Stomach (tissue), 9 donors: ENCODE data around the gene HUNK. TPM values are rescaled to one million over a fixed set of nuclear protein-coding genes. Genes with fewer than 3 reads are reported as not detected.

ENCODE experiments used
- DNase-seq, 2 donors: peaks; one replicate each; pipeline versions ENCODE4 v3.0.0 to v3.0.0-alpha.2; 2013 to 2019
- H3K27ac ChIP-seq, 5 donors: fragments of 200-600 bp in 4 of 5; sonication (generic) in 4 of 5; one replicate each; pipeline ENCODE4 v1.5.1; 2013 to 2019; ENCODE audit warnings: mild to moderate bottlenecking in 1 of 5, moderate library complexity in 1 of 5
- H3K27me3 ChIP-seq, 3 donors: fragments of 200-600 bp; sonication (generic); one replicate each; pipeline ENCODE4 v1.5.1; 2017 to 2019; ENCODE audit warnings: mixed run types in 1 of 3
- H3K36me3 ChIP-seq, 4 donors: fragments of 200-600 bp; sonication (generic); 1 replicate in 3 of 4; 2 replicates in 1 of 4; pipeline ENCODE4 v1.5.1; 2016 to 2019
- H3K4me1 ChIP-seq, 4 donors: fragments of 200-600 bp; sonication (generic); one replicate each; pipeline ENCODE4 v1.5.1; 2016 to 2019
- H3K4me3 ChIP-seq, 4 donors: fragments of 200-600 bp; sonication (generic) in 3 of 4; one replicate each; pipeline ENCODE4 v1.5.1; 2016 to 2019; ENCODE audit warnings: mild to moderate bottlenecking in 1 of 4
- H3K9me3 ChIP-seq, 4 donors: fragments of 200-600 bp; sonication (generic); one replicate each; pipeline ENCODE4 v1.5.1; 2016 to 2019
- EP300 ChIP-seq: sonication (generic); formaldehyde crosslinking; IDR thresholded peaks from one replicate; pipeline ENCODE4 v1.6.1; 2017; ENCODE audit warnings: antibody characterized with exemption
- POLR2A ChIP-seq, 4 donors: fragments of 450-650 bp; IDR thresholded peaks; one replicate each; pipeline ENCODE4 v1.6.1; 2016; ENCODE audit warnings: antibody characterized with exemption in 4 of 4, control low read depth in 2 of 4, mild to moderate bottlenecking in 1 of 4, moderate library complexity in 1 of 4
- POLR2AphosphoS5 ChIP-seq, 3 donors: sonication (generic); formaldehyde crosslinking; IDR thresholded peaks; one replicate each; pipeline ENCODE4 v1.6.1; 2016; ENCODE audit warnings: antibody characterized with exemption in 3 of 3
- WGBS, 5 donors: extraction: QIAGEN DNeasy Blood & Tissue Kit in 3 of 5; methylation state at CpG; one replicate each; pipeline versions ENCODE4 v1.1.5 to v1.1.7; 2013 to 2018; 5-methylcytosine and 5-hydroxymethylcytosine counted together
- intact Hi-C: fragments of 100-400 bp; cut with DNase I; formaldehyde crosslinking; loops from one replicate; pipeline ENCODE4 v1.15.1; 2023; ENCODE audit warnings: low total_unique reads
- polyA plus RNA-seq, 3 donors: library from polyadenylated mRNA; stranded (reverse); fragments of 200-250 nt; gene quantifications; one replicate each; pipeline ENCODE4 v1.2.3, GENCODE V29; 2013
- total RNA-seq, 5 donors: library from RNA; depleted of rRNA; stranded (reverse); fragments of >200 nt; gene quantifications; one replicate each; pipeline versions ENCODE4 v1.1.0 to v1.2.3, GENCODE V29; 2014 to 2016
- TF ChIP-seq, protein P1 (sequence below), 7 experiments: fragments of 450-650 bp in 4 of 7; fragments of 200-600 bp in 3 of 7; sonication (generic) in 3 of 7; IDR thresholded peaks; one replicate each; pipeline ENCODE4 v1.5.1; 2016 to 2019; ENCODE audit warnings: antibody characterized with exemption in 7 of 7, control low read depth in 2 of 7, mild to moderate bottlenecking in 1 of 7
- donor health status: healthy with polysubstance abuse.
- donor health status: Bipolar disorder and iron deficiency.
- donor health status: healthy.

Gene HUNK
- total and polyA plus RNA-seq, 8 donors, result 0.13 to 4.1 (median 1.3) TPM; not detected in 2

DNA sequence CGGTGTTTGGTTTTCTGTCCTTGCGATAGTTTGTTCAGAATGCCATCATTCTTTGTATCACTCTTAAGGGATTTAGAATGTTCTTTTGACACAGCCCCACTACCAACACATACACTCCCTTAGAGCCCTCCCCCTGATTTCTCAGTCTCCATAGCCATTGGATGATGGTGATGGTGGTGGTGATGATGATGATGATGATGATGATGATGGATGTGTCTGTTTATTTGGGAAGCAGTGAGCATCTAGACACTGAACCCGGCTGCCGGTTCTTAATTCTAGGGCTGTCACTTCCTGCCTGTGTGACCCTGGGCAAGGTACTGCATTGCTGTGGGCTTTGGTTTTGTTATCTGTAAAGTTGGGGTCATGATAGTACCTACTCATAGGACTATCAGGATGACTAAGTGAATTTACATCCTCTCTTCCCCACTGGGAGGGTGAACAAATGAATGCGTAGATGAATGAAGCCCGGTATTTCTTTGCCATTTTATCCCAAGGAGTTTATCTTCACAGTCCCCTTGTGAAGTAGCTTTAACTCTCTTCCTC, 100.7 kb downstream of the HUNK start:
- 91 to 98% (median 93%) methylated on average over 6 of the region's 6 CpGs for WGBS, 5 donors
- no peaks in the 10 kb centered on the region for H3K27me3 ChIP-seq
- no peak for DNase-seq
- no peak overlapping the region for H3K27ac ChIP-seq
- H3K4me3 ChIP-seq, result no peak overlapping the region
- no peaks in the 10 kb centered on the region for H3K9me3 ChIP-seq
- TF ChIP-seq, protein P1, sequence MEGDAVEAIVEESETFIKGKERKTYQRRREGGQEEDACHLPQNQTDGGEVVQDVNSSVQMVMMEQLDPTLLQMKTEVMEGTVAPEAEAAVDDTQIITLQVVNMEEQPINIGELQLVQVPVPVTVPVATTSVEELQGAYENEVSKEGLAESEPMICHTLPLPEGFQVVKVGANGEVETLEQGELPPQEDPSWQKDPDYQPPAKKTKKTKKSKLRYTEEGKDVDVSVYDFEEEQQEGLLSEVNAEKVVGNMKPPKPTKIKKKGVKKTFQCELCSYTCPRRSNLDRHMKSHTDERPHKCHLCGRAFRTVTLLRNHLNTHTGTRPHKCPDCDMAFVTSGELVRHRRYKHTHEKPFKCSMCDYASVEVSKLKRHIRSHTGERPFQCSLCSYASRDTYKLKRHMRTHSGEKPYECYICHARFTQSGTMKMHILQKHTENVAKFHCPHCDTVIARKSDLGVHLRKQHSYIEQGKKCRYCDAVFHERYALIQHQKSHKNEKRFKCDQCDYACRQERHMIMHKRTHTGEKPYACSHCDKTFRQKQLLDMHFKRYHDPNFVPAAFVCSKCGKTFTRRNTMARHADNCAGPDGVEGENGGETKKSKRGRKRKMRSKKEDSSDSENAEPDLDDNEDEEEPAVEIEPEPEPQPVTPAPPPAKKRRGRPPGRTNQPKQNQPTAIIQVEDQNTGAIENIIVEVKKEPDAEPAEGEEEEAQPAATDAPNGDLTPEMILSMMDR (IDR thresholded peaks at IDR 0.05), result no peak
- no peak for TF ChIP-seq EP300
- no peak for TF ChIP-seq POLR2AphosphoS5 (IDR thresholded peaks at IDR 0.05)
- no peak for TF ChIP-seq POLR2A (IDR thresholded peaks at IDR 0.05)
- peaks cover 0 to 5% (median 0%) of the 10 kb centered on the region in 4 donors for H3K36me3 ChIP-seq
- intact Hi-C loops, result no loop called here
- no peaks in the 10 kb centered on the region for H3K4me1 ChIP-seq

DNA sequence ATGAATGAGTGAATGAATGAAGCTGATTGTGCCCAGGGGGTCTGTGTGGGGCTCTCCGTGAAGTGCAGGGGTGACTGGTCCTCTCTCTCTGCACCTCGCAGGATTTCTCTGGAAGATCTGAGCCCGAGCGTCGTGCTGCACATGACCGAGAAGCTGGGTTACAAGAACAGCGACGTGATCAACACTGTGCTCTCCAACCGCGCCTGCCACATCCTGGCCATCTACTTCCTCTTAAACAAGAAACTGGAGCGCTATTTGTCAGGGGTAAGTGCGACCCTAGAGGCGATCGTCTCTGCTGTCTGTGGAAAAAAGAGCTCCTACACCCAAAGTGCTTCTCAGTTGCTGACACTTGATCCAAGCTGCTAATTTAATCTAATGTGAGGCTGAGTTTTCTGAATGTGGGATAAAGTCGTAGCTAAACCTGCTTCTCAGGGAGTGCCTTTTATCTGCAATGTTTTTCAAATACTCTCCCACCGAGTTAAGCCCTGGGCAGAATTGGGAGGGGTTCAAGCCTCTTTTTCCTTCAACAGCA, 101.7 kb downstream of the HUNK start:
- WGBS, 5 donors, result 59 to 83% (median 73%) methylated on average over 16 of the region's 16 CpGs
- Histone ChIP-seq H3K27ac (no peak overlapping the region), H3K27me3 (no peaks in the 10 kb centered on the region), H3K4me3 (no peak overlapping the region), H3K9me3 (no peaks in the 10 kb centered on the region), H3K36me3 (peaks cover 0 to 5% (median 0%) of the 10 kb centered on the region in 4 donors), H3K4me1 (no peaks in the 10 kb centered on the region)
- peak; percentile 28 to 35 for DNase-seq
- TF ChIP-seq EP300 (no peak), POLR2AphosphoS5 (IDR thresholded peaks at IDR 0.05) (no peak), POLR2A (IDR thresholded peaks at IDR 0.05) (no peak)
- TF ChIP-seq, protein P1 (IDR thresholded peaks at IDR 0.05), result no peak
- intact Hi-C loops, result no loop called here

DNA sequence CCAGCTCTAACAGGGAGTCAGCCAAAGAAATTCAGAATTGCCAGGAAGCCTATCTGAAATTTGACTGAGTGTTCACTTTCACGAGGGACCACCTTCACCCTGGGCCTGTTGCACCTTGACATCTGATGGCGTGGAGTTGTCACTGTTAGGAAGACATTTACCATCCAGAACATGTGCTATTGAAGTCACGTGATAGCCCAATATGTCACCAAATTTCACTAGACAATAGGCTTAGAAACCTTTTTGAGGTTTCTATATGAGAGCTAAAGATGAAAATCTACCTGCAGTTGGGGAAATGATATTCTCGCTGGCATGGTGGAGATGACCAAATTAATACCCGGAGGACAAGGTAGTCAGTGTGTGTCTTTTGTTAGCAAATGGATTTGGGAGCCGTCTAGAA, 102.7 kb downstream of the HUNK start:
- Histone ChIP-seq H3K27me3 (no peaks in the 10 kb centered on the region), H3K36me3 (peaks cover 0 to 5% (median 0%) of the 10 kb centered on the region in 4 donors), H3K4me3 (no peak overlapping the region), H3K27ac (no peak overlapping the region), H3K9me3 (no peaks in the 10 kb centered on the region), H3K4me1 (no peaks in the 10 kb centered on the region)
- intact Hi-C loops, result no loop called here
- WGBS, 5 donors, result 92 to 94% (median 92%) methylated on average over 6 of the region's 6 CpGs
- DNase-seq, result no peak
- TF ChIP-seq POLR2AphosphoS5 (IDR thresholded peaks at IDR 0.05) (no peak), POLR2A (IDR thresholded peaks at IDR 0.05) (no peak), EP300 (no peak)
- TF ChIP-seq, protein P1 (IDR thresholded peaks at IDR 0.05), result no peak

DNA sequence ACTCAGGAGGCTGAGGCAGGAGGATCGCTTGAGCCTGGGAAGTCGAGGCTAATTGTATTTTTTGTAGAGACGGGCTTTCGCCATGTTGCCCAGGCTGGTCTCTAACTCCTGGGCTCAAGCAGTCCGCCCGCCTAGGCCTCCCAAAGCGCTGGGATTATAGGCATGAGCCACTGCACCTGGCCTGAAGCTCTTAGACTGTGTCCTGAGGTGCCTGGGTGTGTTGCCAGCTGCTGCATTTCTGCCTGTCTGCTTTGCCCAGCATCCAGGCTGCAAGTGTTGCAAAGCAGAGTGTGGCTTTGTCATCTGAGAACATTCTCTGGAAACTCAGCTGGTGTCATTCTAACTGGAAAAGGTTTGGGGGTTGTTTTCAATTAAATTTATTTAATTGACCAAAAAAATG, 105.0 kb downstream of the HUNK start:
- 88 to 96% (median 94%) methylated on average over 5 to 7 of the region's 7 CpGs for WGBS, 5 donors
- no peaks in the 10 kb centered on the region for H3K4me1 ChIP-seq
- DNase-seq, result no peak
- H3K4me3 ChIP-seq, result no peak overlapping the region
- intact Hi-C loops, result no loop called here
- peaks cover 0 to 5% (median 0%) of the 10 kb centered on the region in 4 donors for H3K36me3 ChIP-seq
- no peak overlapping the region for H3K27ac ChIP-seq
- TF ChIP-seq EP300, result no peak
- TF ChIP-seq POLR2AphosphoS5 (IDR thresholded peaks at IDR 0.05), result no peak
- TF ChIP-seq POLR2A (IDR thresholded peaks at IDR 0.05), result no peak
- TF ChIP-seq, protein P1 (IDR thresholded peaks at IDR 0.05), result no peak
- no peaks in the 10 kb centered on the region for H3K27me3 ChIP-seq
- H3K9me3 ChIP-seq, result no peaks in the 10 kb centered on the region
